Astrocyte (in vitro differentiated cells and primary cell): ENCODE measurements around the gene ZNF138.

Source experiments
- EZH2 ChIP-seq: IDR thresholded peaks from 2 replicates; pipeline ENCODE4 v1.6.1; 2012; ENCODE audit warnings: mild to moderate bottlenecking, low read length, inconsistent platforms; ENCODE audit not compliant: insufficient read depth
- TF ChIP-seq, protein P1 (sequence below): IDR thresholded peaks from 2 replicates; pipeline ENCODE4 v1.5.1; 2011; ENCODE audit warnings: low read depth, mild to moderate bottlenecking, inconsistent platforms, low read length, moderate library complexity; ENCODE audit not compliant: insufficient read depth

DNA sequence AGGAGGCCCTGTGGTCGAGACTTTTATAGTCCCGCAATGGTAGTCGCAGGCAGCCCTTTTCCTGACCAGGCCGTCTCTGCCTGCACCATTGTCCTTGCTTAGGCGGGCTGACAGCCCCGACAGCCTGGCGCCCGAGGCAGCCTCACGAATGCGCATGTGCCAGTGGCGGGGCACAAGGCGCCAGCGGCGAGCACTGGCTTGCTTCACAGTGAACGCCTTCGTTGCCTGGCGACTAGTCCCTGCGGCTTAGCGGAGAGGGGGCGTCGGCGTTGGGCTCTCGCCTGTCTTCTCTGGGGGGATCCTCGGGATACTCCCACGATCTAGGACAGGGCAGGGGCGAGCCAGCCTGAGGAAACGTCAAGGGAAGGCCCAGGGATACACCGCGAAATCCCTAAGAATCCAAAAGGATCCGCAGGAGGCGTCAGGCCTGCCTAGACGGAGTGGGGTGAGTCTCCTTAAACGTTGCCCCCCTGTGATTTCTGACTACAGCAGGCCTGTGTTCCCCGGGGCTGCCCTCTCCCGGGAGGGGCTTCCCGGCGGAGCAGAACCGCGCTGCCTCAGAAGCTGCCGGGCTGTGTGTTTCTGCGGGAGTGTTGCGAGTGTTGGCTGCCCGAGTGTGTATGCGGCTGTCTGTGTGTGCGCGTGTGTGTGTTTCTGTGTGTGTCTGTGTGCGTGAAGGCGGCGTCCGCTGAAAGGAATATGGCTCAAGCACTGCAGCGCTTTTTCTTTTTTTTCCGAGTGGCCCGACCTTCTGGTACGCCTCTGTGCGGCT is 88.3 kb downstream of the ZNF138 start:
- TF ChIP-seq, protein P1, sequence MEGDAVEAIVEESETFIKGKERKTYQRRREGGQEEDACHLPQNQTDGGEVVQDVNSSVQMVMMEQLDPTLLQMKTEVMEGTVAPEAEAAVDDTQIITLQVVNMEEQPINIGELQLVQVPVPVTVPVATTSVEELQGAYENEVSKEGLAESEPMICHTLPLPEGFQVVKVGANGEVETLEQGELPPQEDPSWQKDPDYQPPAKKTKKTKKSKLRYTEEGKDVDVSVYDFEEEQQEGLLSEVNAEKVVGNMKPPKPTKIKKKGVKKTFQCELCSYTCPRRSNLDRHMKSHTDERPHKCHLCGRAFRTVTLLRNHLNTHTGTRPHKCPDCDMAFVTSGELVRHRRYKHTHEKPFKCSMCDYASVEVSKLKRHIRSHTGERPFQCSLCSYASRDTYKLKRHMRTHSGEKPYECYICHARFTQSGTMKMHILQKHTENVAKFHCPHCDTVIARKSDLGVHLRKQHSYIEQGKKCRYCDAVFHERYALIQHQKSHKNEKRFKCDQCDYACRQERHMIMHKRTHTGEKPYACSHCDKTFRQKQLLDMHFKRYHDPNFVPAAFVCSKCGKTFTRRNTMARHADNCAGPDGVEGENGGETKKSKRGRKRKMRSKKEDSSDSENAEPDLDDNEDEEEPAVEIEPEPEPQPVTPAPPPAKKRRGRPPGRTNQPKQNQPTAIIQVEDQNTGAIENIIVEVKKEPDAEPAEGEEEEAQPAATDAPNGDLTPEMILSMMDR: no peak
- no peak for TF ChIP-seq EZH2
